ENCODE results near the gene PPP1R14B.
A peak's percentile ranks its signal among the peaks of the same experiment; 100 is the strongest.

DNA sequence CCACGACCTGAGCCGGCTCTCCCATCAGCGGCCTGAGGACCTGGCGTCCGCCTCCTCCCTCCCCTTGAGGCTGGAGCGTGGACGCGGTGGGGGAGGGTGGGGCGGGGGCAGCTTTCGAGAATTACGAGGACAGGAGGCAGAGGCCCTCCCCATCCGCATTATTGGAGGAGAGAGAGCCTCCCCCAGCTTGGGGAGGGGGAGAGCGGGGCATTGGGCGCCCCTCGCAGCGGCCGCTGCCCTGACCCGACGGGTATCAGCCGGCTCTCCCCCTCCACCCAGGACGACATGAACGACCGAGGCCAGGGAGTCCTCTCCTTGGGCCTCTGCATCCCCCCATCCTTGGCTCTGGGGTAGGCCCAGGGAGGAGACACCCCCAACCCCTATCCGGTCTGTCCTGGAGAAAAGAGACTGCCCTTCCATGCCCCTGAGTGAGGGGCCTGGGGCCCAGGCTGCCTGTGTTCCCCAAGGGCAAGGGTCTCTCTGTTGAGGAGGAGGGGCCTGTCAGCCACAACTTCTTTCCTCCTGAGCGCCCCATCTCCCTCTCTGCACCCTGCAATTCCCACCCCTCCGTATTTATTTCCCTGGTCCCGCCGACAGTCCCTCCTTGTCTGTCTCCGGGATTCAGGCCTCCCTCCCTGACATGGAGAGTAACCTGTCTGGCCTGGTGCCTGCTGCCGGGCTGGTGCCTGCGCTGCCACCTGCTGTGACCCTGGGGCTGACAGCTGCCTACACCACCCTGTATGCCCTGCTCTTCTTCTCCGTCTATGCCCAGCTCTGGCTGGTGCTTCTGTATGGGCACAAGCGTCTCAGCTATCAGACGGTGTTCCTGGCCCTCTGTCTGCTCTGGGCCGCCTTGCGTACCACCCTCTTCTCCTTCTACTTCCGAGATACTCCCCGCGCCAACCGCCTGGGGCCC, 39.4 kb upstream of the PPP1R14B start:
- TF ChIP-seq POLR2A (IDR thresholded peaks at IDR 0.05; ENCODE audit: low read depth, low read length), result peak; percentile 10
- TF ChIP-seq EZH2 (IDR thresholded peaks at IDR 0.05; ENCODE audit: borderline replicate concordance, low read depth, low read length, severe bottlenecking), result no peak
- TF ChIP-seq, protein P1, sequence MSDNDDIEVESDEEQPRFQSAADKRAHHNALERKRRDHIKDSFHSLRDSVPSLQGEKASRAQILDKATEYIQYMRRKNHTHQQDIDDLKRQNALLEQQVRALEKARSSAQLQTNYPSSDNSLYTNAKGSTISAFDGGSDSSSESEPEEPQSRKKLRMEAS (IDR thresholded peaks at IDR 0.05; ENCODE audit: insufficient read depth, insufficient read length), result no peak
